Activated CD4-positive, CD25-positive, alpha-beta regulatory T cell treated with anti-CD3 and anti-CD28 coated beads, Interleukin-2, amount 50 U/mL, for 24 hours (primary cell): Measurements from ENCODE around the gene JPH4.

ENCODE experiments used
- ATAC-seq, 2 donors: fragments of 150-1000 bp; cut with Tn5 transposase; one replicate each; pipeline ENCODE4 v1.10.0; 2021; ENCODE audit warnings: mild to moderate bottlenecking in 1 of 2, moderate library complexity in 1 of 2

Gene JPH4

GRCh38 chr14:23561873-23562821 is 16.4 kb downstream of the JPH4 start:
- no peak for ATAC-seq

- ATAC-seq, result no peak
Observed at GRCh38 chr14:23561259-23561658, 17.3 kb downstream of the JPH4 start.

- no peak for ATAC-seq
Observed at GRCh38 chr14:23559926-23560520, 18.6 kb downstream of the JPH4 start.

- ATAC-seq, result no peak
Observed at GRCh38 chr14:23559010-23559925, 19.3 kb downstream of the JPH4 start.

GRCh38 chr14:23558346-23559009 is 20.1 kb downstream of the JPH4 start:
- no peak for ATAC-seq

GRCh38 chr14:23557946-23558345 is 20.6 kb downstream of the JPH4 start:
- ATAC-seq, result no peak

- no peak for ATAC-seq
Observed at GRCh38 chr14:23557521-23557920, 21.1 kb downstream of the JPH4 start.

GRCh38 chr14:23556700-23557440 is 21.7 kb downstream of the JPH4 start:
- ATAC-seq, result no peak

GRCh38 chr14:23555882-23556699 is 22.5 kb downstream of the JPH4 start, which contains the start of gene THTPA:
THTPA (plus strand) TSS chr14:23556271; CDS start chr14:23556758, 487 bp downstream.
- peak; percentile 81 to 84 for ATAC-seq

- no peak for ATAC-seq
Observed at GRCh38 chr14:23555533-23555881, 23.1 kb downstream of the JPH4 start.

GRCh38 chr14:23551266-23552028 is 27.1 kb downstream of the JPH4 start, which contains the start of gene ZFHX2:
ZFHX2 (minus strand) TSS chr14:23551765; CDS start chr14:23535325, 16,440 bp downstream.
- peak; percentile 74 to 75 for ATAC-seq

- no peak for ATAC-seq
Observed at GRCh38 chr14:23550812-23551265, 27.8 kb downstream of the JPH4 start.

GRCh38 chr14:23550131-23550811 is 28.3 kb downstream of the JPH4 start:
- no peak for ATAC-seq

GRCh38 chr14:23548351-23549318 is 30.0 kb downstream of the JPH4 start:
- ATAC-seq, result no peak

- ATAC-seq, result no peak
Observed at GRCh38 chr14:23547924-23548323, 30.7 kb downstream of the JPH4 start.

- ATAC-seq, result no peak
Observed at GRCh38 chr14:23546450-23547035, 32.0 kb downstream of the JPH4 start.

- no peak for ATAC-seq
Observed at GRCh38 chr14:23545740-23546365, 32.7 kb downstream of the JPH4 start.
